Measurements from ENCODE around the gene CFAP52. TPM values are rescaled to one million over a fixed set of nuclear protein-coding genes. Genes with fewer than 3 reads are reported as not detected.
"Not testable (repeated sequence)": the region's sequence is repeated elsewhere in the genome, so short reads cannot be mapped to it uniquely, and the experiment has no call there.

Gene CFAP52
- total and polyA plus RNA-seq, 8 donors, result not detected

DNA sequence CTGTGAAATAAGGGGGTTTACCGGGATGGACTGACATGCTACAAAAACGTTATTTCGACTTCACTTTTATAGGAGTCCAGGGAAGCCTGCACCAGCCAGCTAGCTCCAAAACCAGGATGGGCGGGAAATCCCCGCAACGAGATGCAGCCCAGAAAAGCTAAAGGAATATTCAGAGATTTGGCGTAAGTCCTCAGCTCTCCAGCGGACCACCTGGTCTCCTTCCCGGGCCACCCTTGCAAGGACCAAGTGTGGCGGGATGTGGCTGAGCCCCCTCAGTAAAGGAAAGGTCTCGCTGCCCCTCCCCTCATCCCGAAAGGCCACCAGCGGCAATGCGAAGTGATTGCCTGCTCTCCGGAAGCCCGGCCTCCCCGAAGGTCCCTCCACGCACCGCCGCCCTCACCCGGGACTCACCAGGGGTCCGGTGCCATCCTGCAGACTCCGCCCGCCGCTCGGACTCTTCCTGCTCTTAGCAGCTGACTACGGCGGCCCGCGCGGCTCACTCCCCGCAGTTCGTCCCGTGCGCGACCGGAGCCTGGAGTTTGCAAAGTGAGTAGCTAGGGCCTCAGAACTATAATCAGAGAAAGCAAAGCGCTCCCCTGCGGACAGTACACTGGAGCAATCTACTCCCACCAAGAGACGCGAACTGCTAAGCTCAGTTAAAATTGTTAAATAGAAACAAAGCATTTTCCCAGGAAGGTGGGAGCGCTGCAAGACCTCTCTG is 901 bp upstream of the CFAP52 start, which contains the start of gene STX8:
Gene STX8 (minus strand): TSS at position 440 of the 721 bp plus-strand sequence. CDS start 12 bp downstream, at position 428.
- WGBS, 2 donors, result 1% methylated on average over 39 to 42 of the region's 42 CpGs
- peak within 1 kb of the TSS in 1 of 4 donors; percentile 35 for H3K27ac ChIP-seq
- peaks cover 0 to 14% (median 4%) of the 10 kb centered on the region in 3 donors for H3K4me1 ChIP-seq
- H3K9me3 ChIP-seq, result no peaks in the 10 kb centered on the region
- peak within 1 kb of the TSS; percentile 64 to 92 (median 68) for H3K4me3 ChIP-seq
- TF ChIP-seq, protein P1, sequence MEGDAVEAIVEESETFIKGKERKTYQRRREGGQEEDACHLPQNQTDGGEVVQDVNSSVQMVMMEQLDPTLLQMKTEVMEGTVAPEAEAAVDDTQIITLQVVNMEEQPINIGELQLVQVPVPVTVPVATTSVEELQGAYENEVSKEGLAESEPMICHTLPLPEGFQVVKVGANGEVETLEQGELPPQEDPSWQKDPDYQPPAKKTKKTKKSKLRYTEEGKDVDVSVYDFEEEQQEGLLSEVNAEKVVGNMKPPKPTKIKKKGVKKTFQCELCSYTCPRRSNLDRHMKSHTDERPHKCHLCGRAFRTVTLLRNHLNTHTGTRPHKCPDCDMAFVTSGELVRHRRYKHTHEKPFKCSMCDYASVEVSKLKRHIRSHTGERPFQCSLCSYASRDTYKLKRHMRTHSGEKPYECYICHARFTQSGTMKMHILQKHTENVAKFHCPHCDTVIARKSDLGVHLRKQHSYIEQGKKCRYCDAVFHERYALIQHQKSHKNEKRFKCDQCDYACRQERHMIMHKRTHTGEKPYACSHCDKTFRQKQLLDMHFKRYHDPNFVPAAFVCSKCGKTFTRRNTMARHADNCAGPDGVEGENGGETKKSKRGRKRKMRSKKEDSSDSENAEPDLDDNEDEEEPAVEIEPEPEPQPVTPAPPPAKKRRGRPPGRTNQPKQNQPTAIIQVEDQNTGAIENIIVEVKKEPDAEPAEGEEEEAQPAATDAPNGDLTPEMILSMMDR (IDR thresholded peaks at IDR 0.05), result no peak
- intact Hi-C loops (cut with DNase I), result no loop called here
- DNase-seq, result peak; percentile 82 to 96 (median 89)
- FAIRE-seq, result no peak
- no peaks in the 10 kb centered on the region for H3K36me3 ChIP-seq
- peak; percentile 93 to 96 (median 96) for ATAC-seq
- H3K27me3 ChIP-seq, result no peaks in the 10 kb centered on the region

DNA sequence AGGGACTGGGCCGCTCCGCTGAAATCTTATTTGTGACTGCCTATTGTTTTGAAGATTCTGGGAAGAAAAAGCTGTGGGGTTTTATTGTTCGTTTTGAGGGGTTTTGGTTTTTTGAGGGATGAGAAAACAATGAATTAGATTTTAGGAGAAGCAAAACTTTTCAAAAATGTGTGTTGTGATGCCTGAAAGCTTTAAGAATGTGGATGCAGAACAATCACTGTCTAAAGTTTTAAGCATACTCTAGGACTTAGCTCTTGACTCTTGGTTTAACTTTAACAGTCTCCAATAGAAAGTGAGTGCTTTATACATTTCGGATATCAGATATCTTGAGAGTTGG is 899 bp downstream of the CFAP52 start:
- Histone ChIP-seq H3K9me3 (no peaks in the 10 kb centered on the region), H3K36me3 (no peaks in the 10 kb centered on the region), H3K27ac (no peak overlapping the region), H3K27me3 (no peaks in the 10 kb centered on the region), H3K4me3 (no peak overlapping the region), H3K4me1 (peaks cover 0 to 14% (median 4%) of the 10 kb centered on the region in 3 donors)
- intact Hi-C loops (cut with DNase I), result no loop called here
- ATAC-seq, result no peak
- DNase-seq, result no peak
- TF ChIP-seq, protein P1 (IDR thresholded peaks at IDR 0.05), result no peak
- WGBS, 2 donors, result 5 to 9% methylated on average over 4 of the region's 4 CpGs
- FAIRE-seq, result peak; percentile 61

DNA sequence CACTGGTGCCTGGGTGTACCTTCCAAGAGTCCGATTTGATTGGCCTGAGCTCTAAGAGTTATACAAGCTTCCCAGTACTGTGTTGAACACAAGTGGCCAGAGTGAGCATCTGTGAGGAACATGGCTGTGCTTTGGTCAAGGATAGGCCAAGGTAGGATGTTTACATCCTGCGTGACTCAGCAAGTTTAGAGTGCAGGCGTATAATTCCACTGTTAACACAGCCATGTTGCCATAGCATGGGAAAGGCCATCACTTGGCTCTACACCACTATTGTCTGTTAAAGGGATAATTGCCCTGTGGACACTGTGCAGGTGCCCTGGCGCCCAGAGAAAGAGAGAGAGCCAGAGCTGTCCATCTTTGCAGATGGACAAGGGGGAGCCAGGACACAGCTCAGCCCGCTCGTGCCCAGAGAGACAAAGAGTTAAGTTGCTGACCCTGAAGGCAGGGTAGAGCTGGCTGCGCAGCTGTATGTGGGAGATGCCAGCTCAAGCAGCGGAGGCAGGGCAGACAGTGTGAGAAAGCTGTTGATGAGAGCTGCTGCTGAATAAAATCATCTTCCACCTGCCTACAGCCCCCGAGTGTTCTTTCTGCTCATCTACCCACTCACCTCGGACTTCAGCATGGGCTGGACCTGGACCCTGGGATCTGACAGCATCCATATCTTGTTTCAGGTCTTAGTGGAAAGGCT is 11.7 kb downstream of the CFAP52 start:
- DNase-seq (no peak), FAIRE-seq (no peak)
- intact Hi-C loops (cut with DNase I), result loop anchor here in 1 of 3 donors (10.0 kb wide), 1 partner anchor 87 kb away; no protein-coding TSS in a partner anchor

DNA sequence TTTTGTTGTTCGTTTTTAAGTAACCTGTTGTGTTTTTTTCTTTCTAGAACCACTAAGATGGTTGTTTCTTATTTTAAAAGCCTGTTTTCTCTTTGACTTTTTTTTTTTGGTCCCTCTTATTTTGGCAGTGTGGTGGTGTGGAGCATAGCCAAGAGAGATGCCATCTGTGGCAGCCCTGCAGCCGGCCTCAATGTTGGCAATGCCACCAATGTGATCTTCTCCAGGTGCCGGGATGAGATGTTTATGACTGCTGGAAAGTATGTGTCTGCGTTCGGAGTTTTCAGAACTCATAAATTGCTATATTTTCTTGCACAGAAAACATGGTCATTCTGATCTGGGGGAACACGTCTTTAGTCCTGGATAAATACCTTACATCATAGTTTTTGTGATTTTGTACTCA is 17.6 kb downstream of the CFAP52 start:
- Histone ChIP-seq H3K27ac (no peak overlapping the region), H3K36me3 (no peaks in the 10 kb centered on the region), H3K9me3 (no peaks in the 10 kb centered on the region), H3K4me3 (no peak overlapping the region), H3K4me1 (no peaks in the 10 kb centered on the region), H3K27me3 (no peaks in the 10 kb centered on the region)
- WGBS, 2 donors, result 58 to 69% methylated on average over 6 of the region's 6 CpGs
- FAIRE-seq (no peak), ATAC-seq (no peak), DNase-seq (no peak)
- intact Hi-C loops (cut with DNase I), result no loop called here
- TF ChIP-seq, protein P1 (IDR thresholded peaks at IDR 0.05), result no peak

More for the DNA sequence above, 11.7 kb downstream of the CFAP52 start:
- Histone ChIP-seq H3K27ac (no peak overlapping the region), H3K4me1 (no peaks in the 10 kb centered on the region), H3K27me3 (no peaks in the 10 kb centered on the region), H3K4me3 (no peak overlapping the region), H3K36me3 (no peaks in the 10 kb centered on the region), H3K9me3 (no peaks in the 10 kb centered on the region)
- 83 to 87% methylated on average over 10 of the region's 10 CpGs for WGBS, 2 donors
- TF ChIP-seq, protein P1 (IDR thresholded peaks at IDR 0.05), result no peak
- ATAC-seq, result no peak

DNA sequence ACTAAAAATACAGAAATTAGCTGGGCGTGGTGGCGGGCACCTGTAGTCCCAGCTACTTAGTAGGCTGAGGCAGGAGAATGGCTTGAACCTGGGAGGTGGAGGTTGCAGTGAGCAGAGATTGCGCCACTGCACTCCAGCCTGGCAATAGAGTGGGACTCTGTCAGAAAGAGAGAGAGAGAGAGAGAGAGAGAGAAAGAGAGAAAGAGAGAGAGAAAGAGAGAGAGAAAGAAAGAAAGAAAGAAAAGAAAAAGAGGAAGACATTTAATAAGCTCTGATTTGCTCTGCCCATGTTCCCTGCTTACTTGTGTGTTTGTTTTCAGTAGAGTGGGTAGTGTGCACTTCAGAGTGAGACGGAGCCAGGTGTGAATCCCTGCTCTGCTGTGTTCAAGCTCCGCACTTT is 21.2 kb downstream of the CFAP52 start:
- intact Hi-C loops (cut with DNase I); H3K9me3 ChIP-seq; H3K27me3 ChIP-seq; H3K4me1 ChIP-seq; FAIRE-seq; H3K4me3 ChIP-seq; H3K36me3 ChIP-seq; DNase-seq; H3K27ac ChIP-seq; ATAC-seq: not testable (repeated sequence)
- WGBS, 2 donors, result 89 to 93% methylated on average over 5 of the region's 5 CpGs
